Type B pancreatic cell (in vitro differentiated cells): ENCODE data around the gene MASP1. TPM values are rescaled to one million over a fixed set of nuclear protein-coding genes. Genes with fewer than 3 reads are reported as not detected.

Experiments used
- DNase-seq: peaks from one replicate; pipeline ENCODE4 v3.0.0; 2021; ENCODE audit warnings: mixed read lengths; ENCODE audit not compliant: unreplicated experiment; ENCODE audit errors: extremely low spot score
- H3K27ac Mint-ChIP-seq: 2 replicates; pipeline ENCODE4 v1.8.0; 2021; ENCODE audit warnings: mild to moderate bottlenecking, mixed read lengths
- H3K27me3 Mint-ChIP-seq: 2 replicates; pipeline ENCODE4 v1.8.0; 2021; ENCODE audit warnings: mixed read lengths
- H3K36me3 Mint-ChIP-seq: 2 replicates; pipeline ENCODE4 v1.8.0; 2021; ENCODE audit warnings: mixed read lengths
- H3K4me1 Mint-ChIP-seq: one replicate; pipeline ENCODE4 v1.8.0; 2021; ENCODE audit warnings: mixed read lengths; ENCODE audit not compliant: unreplicated experiment
- H3K4me3 Mint-ChIP-seq: 2 replicates; pipeline ENCODE4 v1.8.0; 2021; ENCODE audit warnings: mild to moderate bottlenecking, mixed read lengths
- H3K9me3 Mint-ChIP-seq: 2 replicates; pipeline ENCODE4 v1.8.0; 2021; ENCODE audit warnings: mixed read lengths
- CTCF ChIP-seq: fragments of 200-600 bp; sonication (generic); conservative IDR thresholded peaks from 2 replicates; pipeline ENCODE4 v1.5.0; 2021; ENCODE audit warnings: antibody characterized with exemption, mild to moderate bottlenecking
- total RNA-seq: library from RNA; stranded (reverse); gene quantifications from 2 replicates; pipeline ENCODE4 v1.2.1, GENCODE V29; 2021; ENCODE audit warnings: low replicate concordance

Gene MASP1
- total RNA-seq, 1 donor from 2014 or later, result 1.6 TPM

GRCh38 chr3:187196573-187197334 lies 94.8 kb downstream of the MASP1 start:
- H3K4me1 Mint-ChIP-seq, result no peaks in the 10 kb centered on the region
- H3K27ac Mint-ChIP-seq, result no peak overlapping the region
- DNase-seq, result no peak
- TF ChIP-seq CTCF, result no peak
- H3K9me3 Mint-ChIP-seq, result no peaks in the 10 kb centered on the region
- H3K36me3 Mint-ChIP-seq, result no peaks in the 10 kb centered on the region
- H3K4me3 Mint-ChIP-seq, result no peak overlapping the region
- H3K27me3 Mint-ChIP-seq, result peaks cover 18% of the 10 kb centered on the region

GRCh38 chr3:187193181-187193580 lies 98.4 kb downstream of the MASP1 start:
- no peak for DNase-seq
- no peaks in the 10 kb centered on the region for H3K9me3 Mint-ChIP-seq
- H3K4me1 Mint-ChIP-seq, result no peaks in the 10 kb centered on the region
- H3K36me3 Mint-ChIP-seq, result no peaks in the 10 kb centered on the region
- H3K4me3 Mint-ChIP-seq, result no peak overlapping the region
- TF ChIP-seq CTCF, result no peak
- H3K27ac Mint-ChIP-seq, result no peak overlapping the region
- H3K27me3 Mint-ChIP-seq, result peaks cover 33% of the 10 kb centered on the region

- Mint-ChIP-seq H3K27ac (no peak overlapping the region), H3K36me3 (no peaks in the 10 kb centered on the region), H3K4me3 (no peak overlapping the region), H3K9me3 (no peaks in the 10 kb centered on the region), H3K27me3 (peaks cover 33% of the 10 kb centered on the region), H3K4me1 (no peaks in the 10 kb centered on the region)
- no peak for TF ChIP-seq CTCF
- no peak for DNase-seq
These were observed 100.3 kb downstream of the MASP1 start for GRCh38 chr3:187191271-187191670.

- DNase-seq, result no peak
- TF ChIP-seq CTCF, result no peak
- Mint-ChIP-seq H3K9me3 (no peaks in the 10 kb centered on the region), H3K4me3 (no peak overlapping the region), H3K4me1 (no peaks in the 10 kb centered on the region), H3K27ac (no peak overlapping the region), H3K27me3 (peaks cover 28% of the 10 kb centered on the region), H3K36me3 (no peaks in the 10 kb centered on the region)
These were observed 102.6 kb downstream of the MASP1 start for GRCh38 chr3:187188931-187189330.

GRCh38 chr3:187186801-187187421 lies 104.6 kb downstream of the MASP1 start:
- H3K4me1 Mint-ChIP-seq, result no peaks in the 10 kb centered on the region
- DNase-seq, result no peak

More at GRCh38 chr3:187186801-187187421, 104.6 kb downstream of the MASP1 start:
- no peaks in the 10 kb centered on the region for H3K36me3 Mint-ChIP-seq
- H3K27me3 Mint-ChIP-seq, result peaks cover 18% of the 10 kb centered on the region
- TF ChIP-seq CTCF, result no peak
- H3K9me3 Mint-ChIP-seq, result no peaks in the 10 kb centered on the region
- no peak overlapping the region for H3K27ac Mint-ChIP-seq
- H3K4me3 Mint-ChIP-seq, result no peak overlapping the region
